Left cardiac atrium (tissue), 4 donors: ENCODE data around the gene AP5M1. TPM values are rescaled to one million over a fixed set of nuclear protein-coding genes. Genes with fewer than 3 reads are reported as not detected.
"Not testable (repeated sequence)": the region's sequence is repeated elsewhere in the genome, so short reads cannot be mapped to it uniquely, and the experiment has no call there.

Source experiments
- ATAC-seq, 2 donors: fragments of 200-7000 bp; cut with Tn5 transposase; one replicate each; pipeline ENCODE4 v1.9.1; 2020; ENCODE audit warnings: mild to moderate bottlenecking in 2 of 2, moderate library complexity in 2 of 2
- DNase-seq: peaks from one replicate; pipeline ENCODE4 v3.0.0-alpha.2; 2020
- intact Hi-C, 2 donors: fragments of 100-400 bp; cut with DNase I; formaldehyde crosslinking; loops; one replicate each; pipeline versions ENCODE4 v1.14.1 to v1.15.1; 2022 to 2023
- total RNA-seq, 2 donors: library from RNA; stranded (reverse); fragmentation: NEBNext Ultra II Directional; extraction: Animal tissue kit (Norgen Biotek cat#: 25700); gene quantifications; one replicate each; pipeline ENCODE4 v1.2.1, GENCODE V29; 2021
- donor health status: DM: no; HTN: yes; CAD: no.
- donor health status: DM: no; HTN: yes; CAD: no; lungs with severe emphysema.
- donor health status: DM: yes; HTN: yes; CAD: no.
- donor health status: Dilated cardiomyopathy.

The AP5M1 gene
- total RNA-seq, 2 donors from 2014 or later: 38.3 to 51.2 TPM

DNA sequence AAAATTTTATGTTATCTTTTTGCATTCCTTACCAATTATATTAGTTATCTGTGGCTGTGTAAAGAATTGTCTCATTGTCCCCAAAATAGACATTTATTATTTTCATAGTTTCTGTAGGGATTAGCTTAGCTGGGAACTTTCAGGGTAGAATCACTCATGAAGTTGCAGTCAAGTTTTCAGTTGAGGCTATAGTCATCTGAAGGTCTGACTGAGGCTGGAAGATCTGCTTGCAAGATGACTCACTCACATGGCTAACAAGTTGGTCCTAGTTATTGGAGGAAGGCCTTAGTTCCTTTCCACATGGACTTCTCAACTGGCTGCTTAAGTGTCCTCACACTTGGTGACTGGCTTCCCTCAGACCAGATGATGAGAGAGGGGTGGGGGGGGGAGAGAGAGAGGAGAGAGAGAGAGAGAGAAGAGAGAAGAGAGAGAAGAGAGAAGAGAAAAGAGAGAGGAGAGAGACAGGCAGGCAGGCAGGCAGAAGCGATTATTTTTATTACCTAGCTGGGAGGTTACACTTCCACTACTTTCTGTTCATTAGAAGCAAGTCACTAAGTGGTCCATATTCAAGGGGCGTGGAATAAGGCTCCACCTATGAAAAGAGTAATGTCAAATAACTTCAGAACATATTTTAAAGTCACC is 6.4 kb downstream of the AP5M1 start:
- DNase-seq: no peak
- no peak for ATAC-seq
- intact Hi-C loops: no loop called here

DNA sequence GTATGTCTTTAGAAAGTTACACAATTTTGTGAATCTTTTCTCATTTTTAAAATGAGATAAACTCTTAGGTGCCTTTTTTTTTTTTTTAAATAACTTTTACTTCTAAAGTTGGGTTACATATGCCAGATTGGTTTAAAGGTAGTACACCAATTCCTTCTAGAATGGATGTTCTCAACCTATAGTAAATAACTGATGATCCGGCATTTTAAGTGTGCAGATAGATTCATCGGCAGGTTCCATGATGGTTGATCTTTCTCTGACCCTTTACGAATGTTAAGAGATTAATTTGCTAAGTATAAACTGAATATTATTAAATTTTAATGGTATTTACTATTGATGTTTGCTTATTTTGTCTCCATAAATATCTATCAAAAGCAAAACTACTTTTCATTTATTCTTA is 8.3 kb downstream of the AP5M1 start:
- ATAC-seq: no peak
- DNase-seq: no peak
- intact Hi-C loops: no loop called here

DNA sequence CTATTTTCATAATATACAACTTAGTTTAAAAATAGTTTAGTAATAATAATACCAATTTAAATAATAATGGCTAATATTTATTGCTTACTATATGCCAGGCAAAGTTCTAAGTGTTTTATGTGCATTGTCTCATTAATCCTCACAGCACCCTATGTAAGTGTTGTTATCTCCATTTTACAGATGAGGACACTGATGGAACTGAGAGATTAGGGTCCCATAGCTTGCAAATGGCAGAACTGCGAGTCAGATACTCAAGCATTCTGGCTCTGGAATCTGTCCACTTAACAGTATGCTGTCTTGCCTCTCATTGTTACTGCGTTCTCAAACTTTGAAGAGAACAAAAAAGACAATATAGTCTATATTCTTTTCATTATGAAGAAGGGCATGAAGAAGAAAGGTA is 19.0 kb downstream of the AP5M1 start:
- DNase-seq (no peak), ATAC-seq (no peak)
- intact Hi-C loops: no loop called here

DNA sequence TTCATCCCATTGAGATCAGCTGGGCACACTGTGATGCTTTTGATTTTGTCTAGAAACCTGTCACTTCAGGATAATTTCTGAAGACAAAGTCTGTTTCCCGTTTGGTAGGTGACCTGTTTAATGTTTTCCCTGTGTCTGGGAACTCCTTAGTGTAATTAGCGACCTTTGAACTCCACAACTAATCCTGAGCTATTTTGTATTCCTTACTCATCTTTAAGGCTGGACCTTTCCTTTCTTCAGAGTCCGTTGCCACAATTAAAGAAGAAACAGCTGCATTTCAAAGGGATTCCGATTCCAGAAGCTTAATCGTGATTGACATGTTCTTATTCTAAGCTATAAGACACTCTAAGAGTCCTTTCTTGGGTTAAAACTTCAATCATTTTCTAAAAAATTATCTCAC is 22.0 kb downstream of the AP5M1 start:
- DNase-seq (no peak), ATAC-seq (no peak)
- intact Hi-C loops: loop anchor here in 1 of 2 donors (10.0 kb wide), 1 partner anchor 94 kb away; no protein-coding TSS in a partner anchor

DNA sequence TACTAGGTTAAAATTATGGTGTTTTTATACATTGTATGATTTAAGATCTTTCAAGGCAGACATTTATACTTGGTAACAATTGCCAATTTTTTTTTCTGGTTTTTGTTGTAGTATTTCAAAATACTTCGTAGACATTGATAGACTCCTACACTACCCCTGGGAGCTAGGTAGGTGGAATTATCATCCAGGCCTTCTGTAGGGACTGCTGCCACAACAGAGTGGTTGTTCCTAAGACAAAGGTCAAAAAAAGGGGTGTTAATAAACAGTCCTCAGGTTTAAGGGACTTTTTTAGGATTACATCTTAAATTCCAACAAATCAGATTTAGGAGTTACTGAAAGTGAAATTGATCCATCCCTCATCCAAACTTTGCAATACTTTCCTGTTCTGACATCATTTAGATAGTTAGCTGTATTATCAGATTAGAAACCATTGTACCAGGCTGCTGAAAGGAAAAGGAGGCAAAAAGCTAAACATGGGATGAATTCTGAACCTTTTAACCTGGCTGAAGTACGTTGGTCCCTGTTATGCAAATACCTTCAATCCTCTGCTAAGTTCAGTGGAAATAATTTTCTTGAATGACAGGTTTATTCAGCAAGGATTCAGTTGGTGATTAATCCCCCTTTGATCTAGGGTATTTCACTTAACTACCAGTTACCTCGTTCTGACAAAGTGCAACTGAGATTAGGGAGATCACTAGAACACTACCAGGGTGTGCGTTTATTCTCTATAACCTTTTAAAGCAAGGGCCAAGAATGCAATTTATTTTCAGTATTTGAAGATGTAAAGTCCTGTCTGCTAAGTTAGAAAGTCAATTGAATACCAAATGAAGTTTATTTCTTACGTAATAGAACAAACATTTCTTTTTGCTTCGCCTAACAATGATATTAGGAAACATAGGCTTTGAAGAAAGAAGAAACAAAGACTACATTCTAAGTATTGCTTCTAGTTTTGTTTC is 23.2 kb downstream of the AP5M1 start:
- no peak for ATAC-seq
- intact Hi-C loops: loop anchor here in 1 of 2 donors (10.0 kb wide), 1 partner anchor 93 kb away; no protein-coding TSS in a partner anchor
- DNase-seq: no peak

DNA sequence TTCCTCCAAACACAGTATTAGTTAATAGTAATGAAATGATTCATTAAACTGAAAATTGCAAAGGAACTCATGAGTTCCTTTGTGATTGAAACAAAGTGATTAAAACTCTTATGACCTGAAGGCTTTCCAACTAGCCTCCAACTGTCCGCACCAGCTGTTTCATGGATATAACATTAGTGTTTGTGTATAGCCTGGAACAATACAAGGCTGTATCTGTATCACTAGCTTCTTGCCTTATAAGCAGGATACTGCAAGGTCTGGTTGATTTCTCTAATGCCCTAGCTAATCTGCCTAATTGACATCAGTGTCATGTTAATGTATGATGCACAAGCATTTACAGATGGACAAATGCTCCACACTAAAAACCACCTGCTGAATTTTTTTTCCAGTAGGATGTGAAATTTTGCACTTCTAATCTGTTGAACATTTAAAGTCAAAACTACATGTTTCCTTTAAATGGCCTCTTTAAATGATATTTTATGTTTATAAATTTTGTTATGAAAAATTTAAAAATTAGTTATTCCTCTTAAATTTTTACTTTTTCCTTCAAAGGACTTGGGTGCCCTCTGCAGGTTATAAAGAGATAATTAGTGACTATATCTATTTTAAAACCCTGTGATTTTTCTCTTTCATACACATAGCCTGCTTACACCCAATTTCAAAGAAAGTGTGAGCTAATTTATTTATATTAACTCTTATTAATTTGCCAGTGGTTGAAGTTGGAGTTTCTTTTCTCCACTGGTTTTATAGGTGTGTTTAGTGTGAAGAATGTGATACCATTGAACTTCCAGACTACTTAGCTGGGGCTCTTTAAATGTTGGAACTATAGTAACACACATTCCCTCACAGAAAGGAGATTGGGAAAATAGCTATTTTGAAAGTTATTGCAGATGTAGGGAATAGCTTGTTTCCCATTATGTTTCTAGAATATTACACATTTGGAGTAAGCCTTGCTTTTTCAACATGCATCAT is 25.4 kb downstream of the AP5M1 start:
- ATAC-seq (no peak), DNase-seq (no peak)
- intact Hi-C loops: loop anchor here in 1 of 2 donors (10.0 kb wide), 1 partner anchor 91 kb away; no protein-coding TSS in a partner anchor

DNA sequence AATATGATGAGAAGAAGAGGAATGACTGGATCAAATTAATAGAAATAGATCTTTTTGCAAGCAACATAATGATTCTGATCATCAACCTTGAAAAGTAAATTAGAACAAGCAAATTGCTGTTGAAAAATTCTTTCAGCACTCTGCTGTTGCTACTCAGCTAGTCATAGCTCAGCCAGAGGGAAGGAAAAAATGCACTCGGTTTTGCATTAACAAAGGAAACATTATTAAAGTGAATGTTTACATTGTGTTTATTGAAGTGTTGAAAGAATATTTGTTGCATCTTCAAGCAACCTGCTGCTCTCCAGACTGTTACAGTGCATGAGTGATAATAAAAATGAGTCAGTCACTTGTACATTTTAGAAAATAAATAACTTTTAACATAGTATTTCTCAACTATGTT is 26.5 kb downstream of the AP5M1 start:
- DNase-seq (no peak), ATAC-seq (no peak)
- intact Hi-C loops: loop anchor here in 1 of 2 donors (10.0 kb wide), 1 partner anchor 90 kb away; no protein-coding TSS in a partner anchor

DNA sequence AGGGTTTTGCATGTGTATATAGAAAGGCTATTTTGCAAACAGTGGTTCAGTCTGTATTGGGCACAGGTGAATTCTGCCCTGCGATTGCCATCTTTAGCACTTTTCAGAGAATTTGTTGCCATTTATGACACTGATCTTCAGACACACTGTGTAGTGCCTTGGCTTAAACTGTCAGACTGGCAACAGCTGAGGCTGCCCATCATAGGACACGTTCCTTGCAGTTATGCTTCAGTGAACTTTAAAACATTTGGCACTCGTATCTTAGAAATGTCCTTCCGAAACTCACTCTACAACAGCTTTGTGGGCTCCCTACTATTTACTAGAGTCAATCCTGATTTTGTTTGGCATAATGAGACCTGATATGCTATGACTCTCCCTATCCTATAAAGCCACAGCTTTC is 29.1 kb downstream of the AP5M1 start:
- intact Hi-C loops: loop anchor here in 1 of 2 donors (10.0 kb wide), 1 partner anchor 87 kb away; no protein-coding TSS in a partner anchor
- no peak for DNase-seq
- peak; percentile 66 to 84 for ATAC-seq

DNA sequence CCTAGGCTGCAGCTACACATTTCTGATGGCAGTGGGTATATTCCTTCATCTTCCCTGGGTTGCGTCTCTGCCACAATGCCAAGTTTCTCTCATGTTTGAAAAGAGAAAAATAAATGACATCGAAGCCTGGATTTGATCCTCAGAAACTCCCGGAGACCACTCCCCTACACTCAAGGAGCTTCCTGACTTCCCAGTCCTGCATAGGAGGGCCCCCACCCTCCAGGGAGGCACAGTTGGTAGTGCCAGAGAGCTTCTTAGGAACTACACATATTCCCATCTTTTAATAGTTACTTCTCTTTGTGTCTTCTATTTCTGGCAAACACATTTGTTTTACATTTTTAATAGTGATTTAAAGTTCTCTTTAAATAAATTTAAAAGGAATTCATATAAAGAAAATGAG is 30.7 kb downstream of the AP5M1 start:
- intact Hi-C loops: loop anchor here in 1 of 2 donors (10.0 kb wide), 1 partner anchor 85 kb away; no protein-coding TSS in a partner anchor
- ATAC-seq (no peak), DNase-seq (no peak)

DNA sequence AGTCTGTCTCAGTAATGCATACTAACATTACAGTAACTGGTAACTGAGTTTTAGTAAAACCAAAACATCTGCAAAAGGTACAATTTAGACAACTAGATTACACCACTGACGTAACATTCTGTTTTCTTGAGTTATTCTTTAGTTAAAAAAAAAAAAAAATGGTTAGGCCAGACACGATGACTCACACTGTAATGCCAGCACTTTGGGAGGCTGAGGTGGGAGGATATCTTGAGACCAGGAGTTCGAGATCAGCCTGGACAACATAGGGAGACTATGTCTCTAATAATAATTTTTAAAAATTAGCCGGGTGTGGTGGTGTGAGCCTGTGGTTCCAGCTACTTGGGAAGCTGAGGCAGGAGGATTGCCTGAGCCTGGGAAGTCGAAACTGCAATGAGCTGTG is 34.1 kb downstream of the AP5M1 start:
- no peak for DNase-seq
- intact Hi-C loops: no loop called here
- no peak for ATAC-seq

DNA sequence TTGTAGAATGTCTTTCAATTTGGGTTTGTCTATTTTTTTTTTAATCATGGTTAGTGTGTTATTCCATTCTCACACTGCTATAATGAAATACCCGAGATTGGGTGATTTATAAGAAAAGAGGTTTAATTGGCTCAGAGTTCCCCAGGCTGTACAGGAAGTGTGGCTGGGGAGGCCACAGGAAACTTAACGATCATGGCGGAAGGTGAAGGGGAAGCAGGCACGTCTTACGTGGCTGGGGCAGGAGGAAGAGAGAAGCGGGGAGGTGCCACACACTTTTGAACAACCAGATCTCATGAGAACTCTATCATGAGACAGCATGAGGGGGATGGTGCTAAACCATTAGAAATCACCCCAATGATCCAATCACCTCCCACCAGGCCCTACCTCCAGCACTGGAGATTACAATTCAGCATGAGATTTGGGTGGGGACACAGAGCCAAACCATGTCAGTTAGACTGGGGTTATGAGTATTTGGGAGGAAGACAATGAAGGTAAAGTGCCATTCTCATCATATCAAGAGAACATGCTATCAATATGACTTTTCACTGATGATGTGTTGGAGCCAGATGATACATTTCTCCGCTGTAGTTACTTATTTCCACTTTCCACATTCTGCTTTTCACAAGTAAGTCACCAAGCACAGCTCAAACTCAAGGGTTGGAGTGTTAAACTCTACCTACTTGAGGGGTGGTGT is 45.8 kb downstream of the AP5M1 start:
- intact Hi-C loops: loop anchor here (5.0 to 10.0 kb wide), 2 partner anchors 757 to 820 kb away; no protein-coding TSS in a partner anchor
- ATAC-seq (no peak), DNase-seq (no peak)

DNA sequence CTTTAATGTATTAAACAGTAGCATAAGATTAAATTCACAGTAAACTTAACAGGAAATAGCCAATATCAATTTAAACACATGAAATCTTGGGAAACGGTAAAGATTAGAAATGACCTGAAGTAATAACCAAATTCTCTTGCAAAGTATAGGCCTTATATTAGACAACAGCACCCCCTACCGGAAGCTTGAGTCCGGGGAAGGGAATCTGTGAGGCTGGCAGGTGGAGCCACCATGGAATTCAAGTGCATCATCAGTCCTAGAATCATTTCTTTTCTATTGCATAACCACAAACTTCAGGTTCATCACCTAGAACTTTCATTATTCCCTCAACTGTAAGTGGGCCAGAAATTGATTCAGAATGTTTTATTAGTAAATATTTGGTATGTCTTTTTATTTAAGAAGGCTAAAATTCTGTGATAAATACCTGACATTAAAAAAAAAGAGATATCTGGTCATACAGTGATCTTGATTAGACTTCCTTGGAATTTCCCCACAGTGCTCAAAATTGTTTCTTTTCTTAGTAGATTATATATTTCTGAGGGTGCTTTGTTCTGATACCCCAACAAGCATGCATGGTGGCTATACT is 48.6 kb downstream of the AP5M1 start:
- ATAC-seq: peak; percentile 61 to 63
- intact Hi-C loops: loop anchor here (5.0 to 10.0 kb wide), 2 partner anchors 760 to 823 kb away; no protein-coding TSS in a partner anchor

DNA sequence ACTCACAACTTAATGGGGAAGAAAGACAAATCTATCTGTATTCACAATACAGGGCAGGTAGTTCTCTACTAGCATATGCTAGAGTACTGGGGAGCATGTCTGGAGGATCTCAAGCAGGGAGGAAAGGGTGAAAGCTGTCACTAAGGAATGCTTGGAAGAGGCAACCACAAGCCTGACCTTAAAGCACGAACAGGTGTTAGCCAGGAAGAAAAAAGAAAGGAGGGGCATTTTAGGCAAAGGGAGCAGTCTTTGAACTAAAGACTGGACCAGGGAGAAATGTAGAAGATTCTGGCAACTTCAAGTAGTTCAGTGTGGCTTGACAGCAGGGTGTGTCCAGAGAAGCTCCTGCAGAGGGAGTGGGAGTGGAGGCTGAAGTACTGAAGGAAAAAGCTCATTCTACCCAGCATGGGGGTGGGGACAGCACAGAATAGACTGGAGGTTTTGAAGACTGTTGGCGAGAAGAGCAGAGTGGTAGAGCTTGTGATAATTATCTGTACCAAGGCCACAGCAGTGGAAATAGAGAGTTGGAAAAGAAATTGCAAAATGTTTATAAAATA is 50.9 kb downstream of the AP5M1 start:
- no peak for DNase-seq
- no peak for ATAC-seq
- intact Hi-C loops: loop anchor here (2.0 to 10.0 kb wide), 3 partner anchors 762 to 829 kb away; no protein-coding TSS in a partner anchor

More for the DNA sequence above, 48.6 kb downstream of the AP5M1 start:
- DNase-seq: peak; percentile 55

DNA sequence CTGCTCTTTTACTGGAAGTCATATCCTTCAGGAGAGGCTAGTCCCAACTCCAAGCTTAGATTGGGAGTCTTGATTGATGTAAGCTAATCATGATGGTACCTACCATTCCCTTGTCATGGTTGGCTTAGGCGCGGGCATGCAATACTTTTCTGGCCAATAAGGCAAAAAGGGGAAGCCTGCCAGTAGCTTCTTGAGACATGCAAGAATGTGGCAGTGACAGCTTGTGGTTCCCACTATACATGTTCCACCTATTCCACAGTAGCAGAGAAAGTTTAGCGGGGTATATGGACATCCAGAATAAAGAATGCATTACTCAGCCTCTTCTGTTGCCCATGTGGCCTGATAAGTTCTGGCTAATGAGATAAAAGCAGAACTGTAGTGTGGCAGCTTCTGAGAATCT is 55.0 kb downstream of the AP5M1 start:
- ATAC-seq: no peak
- intact Hi-C loops: no loop called here

DNA sequence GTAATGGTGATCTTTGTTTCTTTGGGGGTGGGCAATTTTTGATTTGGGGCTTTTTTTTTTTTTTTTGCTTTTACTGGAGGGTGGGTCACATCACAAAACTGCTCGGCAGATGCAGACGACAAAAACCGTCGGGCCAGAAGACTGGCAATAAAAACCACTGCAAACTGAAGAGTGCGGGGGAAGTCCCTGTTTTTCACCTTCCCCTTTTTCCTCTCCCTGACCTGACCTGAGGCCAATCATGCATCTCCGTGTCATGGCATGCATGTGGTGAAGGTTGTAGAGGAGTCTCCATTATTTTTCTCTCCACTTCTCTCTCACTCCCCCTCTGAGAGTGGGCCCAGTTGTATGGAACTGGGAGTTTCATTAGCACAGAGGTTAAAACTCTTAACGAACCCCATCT is 57.5 kb downstream of the AP5M1 start:
- ATAC-seq: no peak
- no peak for DNase-seq
- intact Hi-C loops: no loop called here

More for the DNA sequence above, 55.0 kb downstream of the AP5M1 start:
- DNase-seq: no peak

DNA sequence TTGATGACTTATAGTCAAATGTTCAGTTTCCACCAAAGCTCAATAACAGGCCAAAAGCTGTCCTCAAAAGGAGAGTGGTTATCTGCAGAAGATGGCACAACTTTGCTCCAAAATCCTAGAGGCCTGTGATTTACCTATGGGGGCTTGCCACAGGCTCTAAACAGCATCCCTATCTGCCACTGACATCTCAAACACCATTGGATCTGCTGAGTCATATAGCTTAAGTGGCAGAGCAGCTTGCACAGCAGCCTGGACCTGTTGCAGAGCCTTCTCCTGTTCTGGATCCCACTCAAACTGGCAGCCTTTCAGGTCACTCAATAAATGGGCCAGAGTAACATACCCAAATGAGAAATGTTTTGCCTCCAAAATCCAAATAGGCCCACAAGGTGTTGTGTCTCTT is 61.1 kb downstream of the AP5M1 start:
- ATAC-seq (no peak), DNase-seq (no peak)
- intact Hi-C loops: no loop called here

DNA sequence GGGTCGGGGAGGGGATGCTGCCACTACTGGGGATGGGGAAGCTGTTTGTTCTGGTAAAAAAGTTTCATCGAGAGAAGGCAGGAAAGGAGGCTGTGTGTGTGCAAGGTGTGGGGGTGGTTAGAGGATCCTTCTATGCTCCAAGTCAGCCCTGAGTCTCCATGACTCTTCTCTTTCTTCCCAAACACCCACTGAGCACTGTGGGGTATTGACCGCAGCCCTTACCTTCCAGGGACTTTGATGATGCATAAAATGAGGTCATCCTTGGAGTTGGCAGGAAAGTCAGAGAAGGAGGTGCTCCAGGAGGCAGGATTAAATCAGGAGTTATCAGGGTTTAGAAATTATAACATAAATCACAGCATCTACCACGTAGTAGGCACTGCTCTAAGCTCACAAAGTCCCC is 63.7 kb downstream of the AP5M1 start:
- DNase-seq, intact Hi-C loops, ATAC-seq: not testable (repeated sequence)
